GM12892 (cell line): ENCODE measurements around the gene CENPV.

Source experiments
- POLR2A ChIP-seq: IDR thresholded peaks from 2 replicates; pipeline ENCODE4 v1.6.1; 2011; ENCODE audit warnings: low read depth, low read length, control low read depth
- POLR2AphosphoS5 ChIP-seq: IDR thresholded peaks from 2 replicates; pipeline ENCODE4 v1.6.1; 2011; ENCODE audit warnings: low read depth, low read length, control low read depth
- TAF1 ChIP-seq: IDR thresholded peaks from 2 replicates; pipeline ENCODE4 v1.6.1; 2011; ENCODE audit warnings: low read depth, mild to moderate bottlenecking, control low read depth, low read length, borderline replicate concordance

- TF ChIP-seq TAF1, result no peak
- no peak for TF ChIP-seq POLR2A
- TF ChIP-seq POLR2AphosphoS5, result no peak
These were observed 26.3 kb downstream of the CENPV start for GRCh38 chr17:16327018-16327417.
